Lower lobe of right lung (tissue), 2 donors: Measurements from ENCODE around the gene TM4SF1. TPM values are rescaled to one million over a fixed set of nuclear protein-coding genes. Genes with fewer than 3 reads are reported as not detected.

Experiments
- ATAC-seq, 2 donors: fragments of 200-7000 bp; cut with Tn5 transposase; one replicate each; pipeline ENCODE4 v1.9.1; 2020 to 2022; ENCODE audit warnings: mild to moderate bottlenecking in 2 of 2, moderate library complexity in 2 of 2
- DNase-seq: peaks from one replicate; pipeline ENCODE4 v3.0.0-alpha.2; 2020
- H3K27ac ChIP-seq: fragments of 200-600 bp; one replicate; pipeline ENCODE4 v1.8.0; 2022
- H3K27me3 ChIP-seq: fragments of 200-600 bp; one replicate; pipeline ENCODE4 v1.8.0; 2022; ENCODE audit warnings: low read depth
- H3K36me3 ChIP-seq: fragments of 200-600 bp; one replicate; pipeline ENCODE4 v1.8.0; 2022; ENCODE audit warnings: mild to moderate bottlenecking
- H3K4me1 ChIP-seq: fragments of 200-600 bp; one replicate; pipeline ENCODE4 v1.8.0; 2022
- H3K4me3 ChIP-seq: fragments of 200-600 bp; one replicate; pipeline ENCODE4 v1.8.0; 2022; ENCODE audit warnings: mild to moderate bottlenecking
- H3K9me3 ChIP-seq: fragments of 200-600 bp; one replicate; pipeline ENCODE4 v1.8.0; 2022
- CTCF ChIP-seq: fragments of 200-600 bp; IDR thresholded peaks from one replicate; pipeline ENCODE4 v1.8.0; 2022; ENCODE audit warnings: antibody characterized with exemption, mild to moderate bottlenecking
- intact Hi-C: fragments of 100-400 bp; cut with DNase I; formaldehyde crosslinking; loops from one replicate; pipeline ENCODE4 v1.11.0; 2022
- total RNA-seq: library from RNA; stranded (reverse); fragmentation: NEBNext Ultra II Directional; extraction: Animal tissue kit (Norgen Biotek cat#: 25700); gene quantifications from one replicate; pipeline ENCODE4 v1.2.1, GENCODE V29; 2021
- donor health status: DM: no; HTN: yes; CAD: no; lungs with severe emphysema.

The TM4SF1 gene
- total RNA-seq, 1 donor from 2014 or later = 146 TPM

- H3K36me3 ChIP-seq = no peaks in the 10 kb centered on the region
- ATAC-seq (no peak), DNase-seq (no peak)
- no peaks in the 10 kb centered on the region for H3K27me3 ChIP-seq
- no peak overlapping the region for H3K4me3 ChIP-seq
- intact Hi-C loops = loop anchor here (10.0 kb wide), 1 partner anchor 78 kb away; the partner anchor contains the start of gene TM4SF4
- no peak for TF ChIP-seq CTCF
- H3K27ac ChIP-seq = no peak overlapping the region
- no peaks in the 10 kb centered on the region for H3K9me3 ChIP-seq
- H3K4me1 ChIP-seq = peaks cover 35% of the 10 kb centered on the region
Measured at GRCh38 chr3:149396476-149396875, 19.0 kb upstream of the TM4SF1 start.

- Histone ChIP-seq H3K9me3 (no peaks in the 10 kb centered on the region), H3K4me1 (peaks cover 24% of the 10 kb centered on the region), H3K27ac (no peak overlapping the region), H3K36me3 (no peaks in the 10 kb centered on the region), H3K27me3 (no peaks in the 10 kb centered on the region), H3K4me3 (no peak overlapping the region)
- ATAC-seq (no peak), DNase-seq (no peak)
- intact Hi-C loops = loop anchor here (10.0 kb wide), 1 partner anchor 79 kb away; the partner anchor contains the start of gene TM4SF4
- TF ChIP-seq CTCF = no peak
Measured at GRCh38 chr3:149395107-149396089, 17.9 kb upstream of the TM4SF1 start.

- H3K27me3 ChIP-seq = no peaks in the 10 kb centered on the region
- intact Hi-C loops = loop anchor here (10.0 kb wide), 1 partner anchor 81 kb away; the partner anchor contains the start of gene TM4SF4
- peaks cover 26% of the 10 kb centered on the region for H3K4me1 ChIP-seq
- no peaks in the 10 kb centered on the region for H3K9me3 ChIP-seq
- DNase-seq (peak; percentile 84), ATAC-seq (peak; percentile 90 to 93)
- no peak overlapping the region for H3K27ac ChIP-seq
- no peaks in the 10 kb centered on the region for H3K36me3 ChIP-seq
- TF ChIP-seq CTCF = peak; percentile 86
- H3K4me3 ChIP-seq = no peak overlapping the region
Measured at GRCh38 chr3:149393345-149394160, 16.1 kb upstream of the TM4SF1 start.

- Histone ChIP-seq H3K4me3 (no peak overlapping the region), H3K27ac (no peak overlapping the region), H3K4me1 (peaks cover 39% of the 10 kb centered on the region), H3K9me3 (no peaks in the 10 kb centered on the region), H3K27me3 (no peaks in the 10 kb centered on the region), H3K36me3 (no peaks in the 10 kb centered on the region)
- intact Hi-C loops = loop anchor here (10.0 kb wide), 1 partner anchor 83 kb away; the partner anchor contains the start of gene TM4SF4
- no peak for TF ChIP-seq CTCF
- no peak for DNase-seq
- no peak for ATAC-seq
Measured at GRCh38 chr3:149391960-149392359, 14.5 kb upstream of the TM4SF1 start.

GRCh38 chr3:149390772-149391212 lies 13.3 kb upstream of the TM4SF1 start:
- peaks cover 47% of the 10 kb centered on the region for H3K4me1 ChIP-seq
- no peak overlapping the region for H3K27ac ChIP-seq
- H3K27me3 ChIP-seq = no peaks in the 10 kb centered on the region
- H3K4me3 ChIP-seq = no peak overlapping the region
- intact Hi-C loops = loop anchor here (10.0 kb wide), 1 partner anchor 84 kb away; the partner anchor contains the start of gene TM4SF4
- no peaks in the 10 kb centered on the region for H3K9me3 ChIP-seq
- ATAC-seq = no peak
- no peaks in the 10 kb centered on the region for H3K36me3 ChIP-seq
- no peak for DNase-seq
- TF ChIP-seq CTCF = no peak
